RWPE2 (cell line): Measurements from ENCODE around the gene NACAD.

Experiments
- ATAC-seq: fragments of 200-7000 bp; cut with Tn5 transposase; 3 replicates; pipeline ENCODE4 v1.9.1; 2021; ENCODE audit warnings: low read depth
- DNase-seq: peaks from one replicate; pipeline ENCODE4 v3.0.0-alpha.2; 2020; ENCODE audit warnings: low spot score
- H3K27ac ChIP-seq: fragments of 450-650 bp; 2 replicates; pipeline ENCODE4 v1.5.1; 2017; ENCODE audit warnings: mild to moderate bottlenecking; ENCODE audit not compliant: poor library complexity, severe bottlenecking
- H3K27me3 ChIP-seq: fragments of 250-450 bp; sonication (Bioruptor Pico); 2 replicates; pipeline ENCODE4 v1.5.1; 2021; ENCODE audit warnings: mild to moderate bottlenecking, moderate library complexity; ENCODE audit not compliant: insufficient read depth, poor library complexity, severe bottlenecking
- H3K36me3 ChIP-seq: fragments of 250-450 bp; sonication (Bioruptor Pico); 2 replicates; pipeline ENCODE4 v1.5.1; 2020; ENCODE audit warnings: low read depth, mild to moderate bottlenecking, moderate library complexity
- H3K4me1 ChIP-seq: fragments of 250-450 bp; sonication (Bioruptor Pico); 2 replicates; pipeline ENCODE4 v1.5.1; 2021; ENCODE audit warnings: mild to moderate bottlenecking, moderate library complexity; ENCODE audit not compliant: insufficient read depth, poor library complexity, severe bottlenecking
- H3K4me3 ChIP-seq: fragments of 250-450 bp; sonication (Bioruptor Pico); 2 replicates; pipeline ENCODE4 v1.5.1; 2021; ENCODE audit warnings: mild to moderate bottlenecking, moderate library complexity; ENCODE audit not compliant: severe bottlenecking
- H3K9me3 ChIP-seq: fragments of 250-450 bp; sonication (Bioruptor Pico); 2 replicates; pipeline ENCODE4 v1.5.1; 2021; ENCODE audit warnings: mild to moderate bottlenecking, moderate library complexity; ENCODE audit not compliant: severe bottlenecking
- CTCF ChIP-seq: fragments of 450-650 bp; IDR thresholded peaks from one replicate; pipeline ENCODE4 v1.5.1; 2017; ENCODE audit warnings: mild to moderate bottlenecking, moderate library complexity; ENCODE audit not compliant: poor library complexity, severe bottlenecking

NACAD gene

GRCh38 chr7:45071528-45071927 is 17.2 kb downstream of the NACAD start:
- Histone ChIP-seq H3K36me3 (peaks cover 41% of the 10 kb centered on the region), H3K9me3 (no peaks in the 10 kb centered on the region), H3K27ac (no peak overlapping the region), H3K4me1 (no peaks in the 10 kb centered on the region), H3K4me3 (no peak overlapping the region), H3K27me3 (no peaks in the 10 kb centered on the region)
- DNase-seq: no peak
- no peak for ATAC-seq
- no peak for TF ChIP-seq CTCF

GRCh38 chr7:45070254-45070642 is 18.5 kb downstream of the NACAD start:
- Histone ChIP-seq H3K36me3 (peaks cover 47% of the 10 kb centered on the region), H3K4me3 (no peak overlapping the region), H3K4me1 (no peaks in the 10 kb centered on the region), H3K9me3 (no peaks in the 10 kb centered on the region), H3K27me3 (no peaks in the 10 kb centered on the region), H3K27ac (no peak overlapping the region)
- DNase-seq (no peak), ATAC-seq (no peak)
- no peak for TF ChIP-seq CTCF

- Histone ChIP-seq H3K4me3 (no peak overlapping the region), H3K27me3 (no peaks in the 10 kb centered on the region), H3K36me3 (peaks cover 42% of the 10 kb centered on the region), H3K9me3 (no peaks in the 10 kb centered on the region), H3K27ac (no peak overlapping the region), H3K4me1 (no peaks in the 10 kb centered on the region)
- ATAC-seq: no peak
- TF ChIP-seq CTCF: no peak
- no peak for DNase-seq
Measured at GRCh38 chr7:45069444-45070253, 19.1 kb downstream of the NACAD start.

- no peaks in the 10 kb centered on the region for H3K27me3 ChIP-seq
- peaks cover 38% of the 10 kb centered on the region for H3K36me3 ChIP-seq
- H3K9me3 ChIP-seq: no peaks in the 10 kb centered on the region
- H3K27ac ChIP-seq: no peak overlapping the region
- no peak for TF ChIP-seq CTCF
- H3K4me1 ChIP-seq: no peaks in the 10 kb centered on the region
- DNase-seq (no peak), ATAC-seq (no peak; the same call in 2 of the 3 replicates)
- no peak overlapping the region for H3K4me3 ChIP-seq
Measured at GRCh38 chr7:45068236-45069023, 20.3 kb downstream of the NACAD start.
